C4-2B (cell line): ENCODE results near the gene SNRNP200.

ENCODE experiments used
- CTCF ChIP-seq: fragments of 450-650 bp; conservative IDR thresholded peaks from 2 replicates; pipeline ENCODE4 v1.5.1; 2017; ENCODE audit warnings: mild to moderate bottlenecking
- ZFX ChIP-seq: fragments of 450-650 bp; IDR thresholded peaks from 2 replicates; pipeline ENCODE4 v1.6.1; 2017

- no peak for TF ChIP-seq CTCF
- TF ChIP-seq ZFX = no peak
Observed at GRCh38 chr2:96341641-96342040, 36.3 kb upstream of the SNRNP200 start.
